ELF-1 (cell line): ENCODE data around the gene SORT1.
"Not testable (repeated sequence)": the region's sequence is repeated elsewhere in the genome, so short reads cannot be mapped to it uniquely, and the experiment has no call there.

ENCODE experiments used
- DNase-seq: peaks from one replicate; pipeline ENCODE4 v3.0.0-alpha.2; 2016; ENCODE audit warnings: low read depth, low spot score

Gene SORT1

GRCh38 chr1:109379907-109380306 is 17.8 kb downstream of the SORT1 start:
- no peak for DNase-seq

- no peak for DNase-seq
Measured at GRCh38 chr1:109379422-109379821, 18.3 kb downstream of the SORT1 start.

GRCh38 chr1:109377698-109378097 is 20.0 kb downstream of the SORT1 start:
- DNase-seq = no peak

GRCh38 chr1:109373696-109374095 is 24.0 kb downstream of the SORT1 start:
- not testable (repeated sequence) for DNase-seq

GRCh38 chr1:109373126-109373525 is 24.6 kb downstream of the SORT1 start:
- no peak for DNase-seq

- DNase-seq = no peak
Measured at GRCh38 chr1:109372281-109372680, 25.4 kb downstream of the SORT1 start.

GRCh38 chr1:109371341-109371739 is 26.4 kb downstream of the SORT1 start:
- DNase-seq = no peak

- DNase-seq = no peak
Measured at GRCh38 chr1:109370712-109371340, 26.9 kb downstream of the SORT1 start.

GRCh38 chr1:109369167-109369746 is 28.5 kb downstream of the SORT1 start:
- no peak for DNase-seq

GRCh38 chr1:109368464-109368863 is 29.3 kb downstream of the SORT1 start:
- DNase-seq = no peak

GRCh38 chr1:109367626-109368025 is 30.1 kb downstream of the SORT1 start:
- no peak for DNase-seq

GRCh38 chr1:109365642-109366204 is 32.0 kb downstream of the SORT1 start:
- DNase-seq = no peak

- no peak for DNase-seq
Measured at GRCh38 chr1:109361649-109362048, 36.1 kb downstream of the SORT1 start.

GRCh38 chr1:109361069-109361468 is 36.6 kb downstream of the SORT1 start:
- DNase-seq = no peak

GRCh38 chr1:109357616-109358015 is 40.1 kb downstream of the SORT1 start:
- no peak for DNase-seq

GRCh38 chr1:109356915-109357314 is 40.8 kb downstream of the SORT1 start:
- no peak for DNase-seq

GRCh38 chr1:109356505-109356904 is 41.2 kb downstream of the SORT1 start:
- no peak for DNase-seq

- DNase-seq = no peak
Measured at GRCh38 chr1:109354929-109355328, 42.8 kb downstream of the SORT1 start.

GRCh38 chr1:109351457-109351856 is 46.3 kb downstream of the SORT1 start:
- DNase-seq = no peak

GRCh38 chr1:109350655-109351054 is 47.1 kb downstream of the SORT1 start:
- no peak for DNase-seq

- DNase-seq = no peak
Measured at GRCh38 chr1:109350182-109350581, 47.5 kb downstream of the SORT1 start.

- no peak for DNase-seq
Measured at GRCh38 chr1:109347511-109347910, 50.2 kb downstream of the SORT1 start.
